Measurements from ENCODE around the gene UBQLN3.

- TF ChIP-seq, protein P1, sequence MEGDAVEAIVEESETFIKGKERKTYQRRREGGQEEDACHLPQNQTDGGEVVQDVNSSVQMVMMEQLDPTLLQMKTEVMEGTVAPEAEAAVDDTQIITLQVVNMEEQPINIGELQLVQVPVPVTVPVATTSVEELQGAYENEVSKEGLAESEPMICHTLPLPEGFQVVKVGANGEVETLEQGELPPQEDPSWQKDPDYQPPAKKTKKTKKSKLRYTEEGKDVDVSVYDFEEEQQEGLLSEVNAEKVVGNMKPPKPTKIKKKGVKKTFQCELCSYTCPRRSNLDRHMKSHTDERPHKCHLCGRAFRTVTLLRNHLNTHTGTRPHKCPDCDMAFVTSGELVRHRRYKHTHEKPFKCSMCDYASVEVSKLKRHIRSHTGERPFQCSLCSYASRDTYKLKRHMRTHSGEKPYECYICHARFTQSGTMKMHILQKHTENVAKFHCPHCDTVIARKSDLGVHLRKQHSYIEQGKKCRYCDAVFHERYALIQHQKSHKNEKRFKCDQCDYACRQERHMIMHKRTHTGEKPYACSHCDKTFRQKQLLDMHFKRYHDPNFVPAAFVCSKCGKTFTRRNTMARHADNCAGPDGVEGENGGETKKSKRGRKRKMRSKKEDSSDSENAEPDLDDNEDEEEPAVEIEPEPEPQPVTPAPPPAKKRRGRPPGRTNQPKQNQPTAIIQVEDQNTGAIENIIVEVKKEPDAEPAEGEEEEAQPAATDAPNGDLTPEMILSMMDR (IDR thresholded peaks at IDR 0.05; ENCODE audit: borderline replicate concordance, extremely low read depth, low read length, poor library complexity, severe bottlenecking) = no peak
- no peak for TF ChIP-seq EZH2 (IDR thresholded peaks at IDR 0.05; ENCODE audit: borderline replicate concordance, low read depth, low read length, severe bottlenecking)
Observed at GRCh38 chr11:5486421-5486820, 23.3 kb downstream of the UBQLN3 start.
